PC-9 (cell line): ENCODE results near the gene M1AP. TPM values are rescaled to one million over a fixed set of nuclear protein-coding genes. Genes with fewer than 3 reads are reported as not detected.

ENCODE experiments used
- BruUV-seq: library from RNA; stranded (reverse); fragments of 400-500 nt; replicated peaks from 2 replicates; lab custom pipeline; 2021; lab: Mats Ljungman, UMichigan
- CTCF ChIA-PET: fragments of 300-600 bp; sonication (Branson Sonifier 250); formaldehyde crosslinking; loops from one replicate; lab custom pipeline; 2022; ENCODE audit warnings: antibody characterized with exemption; lab: Charles Lee
- POLR2A ChIA-PET: fragments of 300-600 bp; sonication (Branson Sonifier 250); formaldehyde crosslinking; loops from one replicate; lab custom pipeline; 2022; ENCODE audit warnings: antibody characterized with exemption; ENCODE audit not compliant: unreplicated experiment; lab: Charles Lee
- DNase-seq, 2 experiments: peaks; one replicate each; pipeline versions ENCODE4 v3.0.0 to v3.0.0-alpha.2; 2015 to 2022; ENCODE audit warnings: mixed read lengths in 1 of 2
- H2AFZ ChIP-seq: fragments of 200-600 bp; sonication (generic); 2 replicates; pipeline ENCODE4 v1.8.1; 2017; ENCODE audit warnings: antibody characterized with exemption
- H3F3A ChIP-seq: fragments of 200-600 bp; sonication (generic); 2 replicates; pipeline ENCODE4 v1.8.1; 2017; ENCODE audit warnings: antibody characterized with exemption, mild to moderate bottlenecking, low read depth; ENCODE audit not compliant: insufficient read depth
- H3K27ac ChIP-seq: fragments of 200-600 bp; sonication (generic); 2 replicates; pipeline ENCODE4 v1.6.1; 2016; ENCODE audit warnings: mixed run types
- H3K27me3 ChIP-seq: fragments of 200-600 bp; sonication (generic); 2 replicates; pipeline ENCODE4 v1.6.1; 2016; ENCODE audit warnings: low read depth, mixed run types; ENCODE audit not compliant: insufficient read depth
- H3K36me3 ChIP-seq: fragments of 200-600 bp; sonication (generic); 2 replicates; pipeline ENCODE4 v1.6.1; 2016; ENCODE audit warnings: low read depth, mixed run types
- H3K4me1 ChIP-seq: fragments of 200-600 bp; sonication (generic); replicated peaks from 2 replicates; pipeline ENCODE4 v1.6.1; 2016; ENCODE audit warnings: mixed run types; ENCODE audit not compliant: insufficient read depth
- H3K4me2 ChIP-seq: fragments of 200-600 bp; sonication (generic); 2 replicates; pipeline ENCODE4 v1.6.1; 2017; ENCODE audit warnings: mixed run types
- H3K4me3 ChIP-seq: fragments of 200-600 bp; sonication (generic); 2 replicates; pipeline ENCODE4 v1.6.1; 2016; ENCODE audit warnings: mixed run types
- H3K79me2 ChIP-seq: fragments of 200-600 bp; sonication (generic); 2 replicates; pipeline ENCODE4 v1.6.1; 2017; ENCODE audit warnings: low read depth, mixed run types
- H3K9me2 ChIP-seq: fragments of 200-600 bp; sonication (generic); 2 replicates; pipeline ENCODE4 v1.8.1; 2017; ENCODE audit warnings: mild to moderate bottlenecking; ENCODE audit not compliant: insufficient read depth
- H3K9me3 ChIP-seq: fragments of 200-600 bp; sonication (generic); 2 replicates; pipeline ENCODE4 v1.8.1; 2016; ENCODE audit warnings: low read depth; ENCODE audit not compliant: insufficient read depth
- H4K20me1 ChIP-seq: fragments of 200-600 bp; sonication (generic); 2 replicates; pipeline ENCODE4 v1.8.1; 2017; ENCODE audit not compliant: insufficient read depth
- EZH2 ChIP-seq: fragments of 200-600 bp; sonication (generic); IDR thresholded peaks from 2 replicates; pipeline ENCODE4 v1.8.0; 2017; ENCODE audit warnings: antibody characterized with exemption, low read depth
- intact Hi-C: fragments of 100-400 bp; cut with micrococcal nuclease; formaldehyde crosslinking; loops from one replicate; pipeline ENCODE4 v1.10.0; 2022; ENCODE audit not compliant: unreplicated experiment
- total RNA-seq: library from RNA; stranded (reverse); gene quantifications from 2 replicates; pipeline ENCODE4 v1.2.3, GENCODE V29; 2021
- TF ChIP-seq, protein P1 (sequence below): fragments of 200-600 bp; sonication (generic); conservative IDR thresholded peaks from 2 replicates; pipeline ENCODE4 v1.6.1; 2017; ENCODE audit warnings: mixed run types, antibody characterized with exemption, mild to moderate bottlenecking, moderate library complexity

The M1AP gene
- total RNA-seq, 1 experiment from 2014 or later, result 7.7 TPM

DNA sequence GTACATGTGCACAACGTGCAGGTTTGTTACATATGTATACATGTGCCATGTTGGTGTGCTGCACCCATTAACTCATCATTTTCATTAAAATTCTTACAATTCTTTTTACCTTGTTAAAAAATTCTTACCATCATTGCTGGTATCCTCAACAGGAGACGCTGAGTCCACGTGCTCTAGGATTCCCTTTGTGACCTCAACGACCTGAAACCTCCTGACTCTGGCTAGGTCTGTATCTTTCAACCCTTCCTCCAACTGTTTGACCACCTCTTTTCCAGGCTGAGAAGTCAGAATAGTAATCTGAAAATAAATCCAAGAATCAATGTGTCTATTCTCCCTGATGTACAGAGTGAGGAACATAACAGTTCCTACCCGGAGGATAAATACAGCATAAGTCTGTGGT lies 41.2 kb downstream of the M1AP start:
- TF ChIP-seq, protein P1, sequence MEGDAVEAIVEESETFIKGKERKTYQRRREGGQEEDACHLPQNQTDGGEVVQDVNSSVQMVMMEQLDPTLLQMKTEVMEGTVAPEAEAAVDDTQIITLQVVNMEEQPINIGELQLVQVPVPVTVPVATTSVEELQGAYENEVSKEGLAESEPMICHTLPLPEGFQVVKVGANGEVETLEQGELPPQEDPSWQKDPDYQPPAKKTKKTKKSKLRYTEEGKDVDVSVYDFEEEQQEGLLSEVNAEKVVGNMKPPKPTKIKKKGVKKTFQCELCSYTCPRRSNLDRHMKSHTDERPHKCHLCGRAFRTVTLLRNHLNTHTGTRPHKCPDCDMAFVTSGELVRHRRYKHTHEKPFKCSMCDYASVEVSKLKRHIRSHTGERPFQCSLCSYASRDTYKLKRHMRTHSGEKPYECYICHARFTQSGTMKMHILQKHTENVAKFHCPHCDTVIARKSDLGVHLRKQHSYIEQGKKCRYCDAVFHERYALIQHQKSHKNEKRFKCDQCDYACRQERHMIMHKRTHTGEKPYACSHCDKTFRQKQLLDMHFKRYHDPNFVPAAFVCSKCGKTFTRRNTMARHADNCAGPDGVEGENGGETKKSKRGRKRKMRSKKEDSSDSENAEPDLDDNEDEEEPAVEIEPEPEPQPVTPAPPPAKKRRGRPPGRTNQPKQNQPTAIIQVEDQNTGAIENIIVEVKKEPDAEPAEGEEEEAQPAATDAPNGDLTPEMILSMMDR, result no peak
- no peak for TF ChIP-seq EZH2
- intact Hi-C loops, result no loop called here

DNA sequence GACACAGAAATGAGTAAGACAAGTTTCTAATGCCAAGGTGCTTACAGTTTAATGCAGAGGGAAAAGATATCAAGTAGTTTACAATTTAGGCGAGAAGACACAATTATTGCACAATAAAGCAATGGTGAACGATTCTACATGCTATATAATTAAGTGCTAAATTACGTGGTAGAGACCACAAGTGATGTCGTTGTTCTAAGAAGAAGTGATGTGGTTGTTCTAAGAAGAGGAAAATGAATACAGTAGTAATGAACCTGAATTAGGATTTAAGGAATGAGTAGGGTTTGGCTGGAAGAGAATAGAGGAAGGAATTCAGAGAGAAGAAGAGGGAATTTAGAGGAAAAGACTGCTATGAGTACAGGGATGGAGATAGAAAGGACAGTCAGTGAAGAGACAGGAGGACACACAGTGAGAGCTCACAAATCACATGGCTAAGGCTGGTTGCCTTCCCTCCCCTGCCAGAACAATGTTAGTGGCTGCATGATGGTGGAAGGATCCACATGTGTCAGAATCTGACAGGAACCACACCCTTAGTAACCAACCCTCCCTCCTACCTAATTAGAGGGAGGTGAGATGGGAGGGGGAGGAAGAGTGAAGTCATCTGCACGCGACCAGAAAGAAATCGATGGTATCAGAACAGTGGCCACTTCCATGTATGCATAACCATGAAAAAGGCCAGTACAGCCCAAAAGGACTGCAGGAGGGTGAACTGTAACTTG lies 44.7 kb downstream of the M1AP start:
- no peaks in the 10 kb centered on the region for H3K9me2 ChIP-seq
- no peaks in the 10 kb centered on the region; the same call in 1 of the 2 replicates for H3K9me3 ChIP-seq
- H2AFZ ChIP-seq, result no peak overlapping the region
- H3K36me3 ChIP-seq, result no peaks in the 10 kb centered on the region
- no peaks in the 10 kb centered on the region for H3K79me2 ChIP-seq
- no peak for DNase-seq
- no peak overlapping the region for H3K4me3 ChIP-seq
- ChIA-PET POLR2A (interaction anchor here (0.6 kb wide), 1 partner anchor 1327 kb away, joined by 3 read pairs; no protein-coding TSS in a partner anchor), CTCF (no interaction called here)
- intact Hi-C loops, result no loop called here
- no peak overlapping the region for H3K27ac ChIP-seq
- BruUV-seq, result no TSS peak
- peaks cover 14% of the 10 kb centered on the region for H3F3A ChIP-seq
- peaks cover 11% of the 10 kb centered on the region for H3K4me1 ChIP-seq
- no peak for TF ChIP-seq EZH2
- TF ChIP-seq, protein P1, result no peak
- H3K27me3 ChIP-seq, result no peaks in the 10 kb centered on the region
- H4K20me1 ChIP-seq, result no peaks in the 10 kb centered on the region
- no peak overlapping the region for H3K4me2 ChIP-seq

More for the DNA sequence above, 41.2 kb downstream of the M1AP start:
- no TSS peak for BruUV-seq
- no peak for DNase-seq
- Histone ChIP-seq H3K9me2 (no peaks in the 10 kb centered on the region), H3K4me1 (peaks cover 11% of the 10 kb centered on the region), H3K9me3 (no peaks in the 10 kb centered on the region; the same call in 1 of the 2 replicates), H4K20me1 (no peaks in the 10 kb centered on the region), H3K4me3 (no peak overlapping the region), H3K79me2 (no peaks in the 10 kb centered on the region), H2AFZ (no peak overlapping the region), H3K36me3 (no peaks in the 10 kb centered on the region), H3K27ac (no peak overlapping the region), H3K27me3 (no peaks in the 10 kb centered on the region), H3K4me2 (no peak overlapping the region), H3F3A (peaks cover 14% of the 10 kb centered on the region)
- CTCF ChIA-PET, result no interaction called here
- POLR2A ChIA-PET, result no interaction called here

DNA sequence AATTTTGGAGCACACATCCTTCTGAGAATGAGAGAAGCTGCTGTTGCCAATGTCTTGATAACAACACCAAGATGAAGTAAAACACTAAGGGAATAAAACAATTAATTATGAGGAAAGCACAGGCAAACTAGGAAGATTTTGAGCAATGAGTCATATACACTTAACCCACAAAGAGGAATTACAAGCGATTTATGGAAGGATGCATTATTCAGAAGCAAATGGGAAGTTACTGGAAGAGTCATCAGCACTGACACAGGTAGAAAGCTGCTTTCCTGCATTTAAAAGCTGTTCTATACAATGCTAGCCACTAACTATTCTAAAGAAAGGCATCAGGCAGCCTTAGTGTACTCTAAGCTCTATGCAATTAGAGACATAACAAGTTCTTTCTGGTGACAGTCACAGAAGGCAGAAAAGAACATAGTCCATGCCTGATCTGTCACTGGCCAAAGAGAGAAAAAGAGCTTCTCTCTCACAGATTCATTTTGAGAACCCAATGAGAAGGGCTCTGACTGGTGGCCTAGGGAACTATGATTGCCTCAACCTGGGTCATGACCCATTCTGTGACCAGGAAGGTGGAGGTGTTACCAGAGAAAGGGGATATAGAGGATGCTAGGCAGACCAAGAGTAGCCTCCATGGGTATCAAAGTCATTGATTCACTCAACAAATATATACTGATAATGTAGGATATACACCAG lies 45.4 kb downstream of the M1AP start:
- H3K79me2 ChIP-seq, result no peaks in the 10 kb centered on the region
- intact Hi-C loops, result no loop called here
- ChIA-PET POLR2A (interaction anchor here (0.6 kb wide), 2 partner anchors 31 to 1326 kb away, joined by 3 read pairs; no protein-coding TSS in a partner anchor), CTCF (interaction anchor here (0.5 kb wide), 1 partner anchor 1016 kb away, joined by 4 read pairs; no protein-coding TSS in a partner anchor)
- H3K27ac ChIP-seq, result no peak overlapping the region
- H3K27me3 ChIP-seq, result no peaks in the 10 kb centered on the region
- no peak overlapping the region for H3K4me3 ChIP-seq
- peaks cover 11% of the 10 kb centered on the region for H3K4me1 ChIP-seq
- peak overlapping the region; percentile 5; the same call in 1 of the 2 replicates for H3K4me2 ChIP-seq
- DNase-seq, result peak in 1 of 2 experiments; percentile 80
- no peak overlapping the region for H2AFZ ChIP-seq
- BruUV-seq, result no TSS peak
- no peaks in the 10 kb centered on the region for H3K9me3 ChIP-seq
- peaks cover 14% of the 10 kb centered on the region for H3F3A ChIP-seq
- no peaks in the 10 kb centered on the region for H3K36me3 ChIP-seq
- no peaks in the 10 kb centered on the region for H3K9me2 ChIP-seq
- H4K20me1 ChIP-seq, result no peaks in the 10 kb centered on the region
- TF ChIP-seq EZH2, result no peak
- TF ChIP-seq, protein P1, result no peak
